K562 (cell line): ENCODE results near the gene PIKFYVE. TPM values are rescaled to one million over a fixed set of nuclear protein-coding genes. Genes with fewer than 3 reads are reported as not detected.

ENCODE experiments used
- ATAC-seq: fragments of 200-7000 bp; cut with Tn5 transposase; 3 replicates; pipeline ENCODE4 v1.9.1; 2020; ENCODE audit warnings: moderate library complexity
- BruUV-seq: library from RNA; stranded (reverse); fragments of 400-500 nt; replicated peaks from 2 replicates; lab custom pipeline; 2021; lab: Mats Ljungman, UMichigan
- CTCF ChIA-PET: fragments of 300-600 bp; formaldehyde crosslinking; extraction: SDS; loops from one replicate; lab custom pipeline; 2021; ENCODE audit warnings: low intra/inter-chr PET ratio; lab: Yijun Ruan, JAX
- POLR2A ChIA-PET: fragments of 300-600, 350-650 bp; sonication (Branson Sonifier 250); formaldehyde crosslinking; extraction: SDS; loops from one replicate; lab custom pipeline; 2021; ENCODE audit warnings: antibody characterized with exemption, inconsistent platforms; lab: Yijun Ruan, JAX
- DNase-seq, 4 experiments: peaks; one replicate each; pipeline versions ENCODE4 v3.0.0 to v3.0.0-alpha.2; 2011 to 2018; ENCODE audit warnings: low spot score in 3 of 4, mixed read lengths in 3 of 4; ENCODE audit errors: extremely low read depth in 1 of 4
- FAIRE-seq: peaks from 2 replicates; lab custom pipeline; 2011; peaks lifted over from hg19 to GRCh38; lab: Jason Lieb, UNC
- H2AFZ ChIP-seq: 2 replicates; pipeline ENCODE4 v1.6.0; 2011; ENCODE audit warnings: low read depth, low read length, control low read depth, inconsistent platforms
- H3K27ac ChIP-seq: fragments of 200-600 bp; 3 replicates; pipeline ENCODE4 v1.8.0; 2011; ENCODE audit warnings: low read depth, mild to moderate bottlenecking, control low read depth, inconsistent platforms, low read length, moderate library complexity, mixed read lengths; ENCODE audit errors: extremely low read depth
- H3K27me3 ChIP-seq, 2 experiments: fragments of 300-600 bp in 1 of 2; 2 replicates in 1 of 2; 3 replicates in 1 of 2; pipeline versions ENCODE4 v1.6.0 to v1.8.0; 2011; ENCODE audit warnings: inconsistent platforms in 2 of 2, low read length in 2 of 2, mild to moderate bottlenecking in 1 of 2, mixed read lengths in 1 of 2, moderate library complexity in 1 of 2; ENCODE audit not compliant: control insufficient read depth in 2 of 2, insufficient read depth in 2 of 2
- H3K36me3 ChIP-seq: fragments of 300-600 bp; 3 replicates; pipeline ENCODE4 v1.8.0; 2011; ENCODE audit warnings: mild to moderate bottlenecking, low read length, inconsistent platforms; ENCODE audit not compliant: control insufficient read depth, insufficient read depth
- H3K4me1 ChIP-seq, 2 experiments: fragments of 200-600 bp in 1 of 2; replicated peaks in 1 of 2; 2 replicates in 1 of 2; 3 replicates in 1 of 2; pipeline versions ENCODE4 v1.5.1 to v1.8.0; 2011; ENCODE audit warnings: inconsistent platforms in 2 of 2, low read length in 2 of 2, mild to moderate bottlenecking in 1 of 2, mixed read lengths in 1 of 2, moderate library complexity in 1 of 2; ENCODE audit not compliant: control insufficient read depth in 2 of 2, insufficient read depth in 2 of 2
- H3K4me2 ChIP-seq: 2 replicates; pipeline ENCODE4 v1.6.1; 2011; ENCODE audit warnings: low read length, control low read depth, inconsistent platforms, mixed read lengths; ENCODE audit not compliant: insufficient read depth
- H3K4me3 ChIP-seq: fragments of 200-600 bp; sonication (generic), shearing (Covaris generic); 2 replicates; pipeline ENCODE4 v1.5.1; 2016; ENCODE audit warnings: control low read depth, inconsistent platforms
- H3K79me2 ChIP-seq: fragments of 200-600 bp; 3 replicates; pipeline ENCODE4 v1.8.0; 2011; ENCODE audit warnings: low read length, inconsistent platforms; ENCODE audit not compliant: control insufficient read depth, insufficient read depth
- H3K9ac ChIP-seq, 2 experiments: 2 replicates each; pipeline versions ENCODE4 v1.6.0 to v1.6.1; 2011; ENCODE audit warnings: low read depth in 2 of 2, low read length in 2 of 2, control low read depth in 1 of 2, inconsistent platforms in 1 of 2, mild to moderate bottlenecking in 1 of 2, mixed read lengths in 1 of 2; ENCODE audit not compliant: insufficient read depth in 1 of 2
- H3K9me1 ChIP-seq: one replicate; pipeline ENCODE4 v1.6.0; 2011; ENCODE audit warnings: inconsistent platforms, mild to moderate bottlenecking, low read length, moderate library complexity; ENCODE audit not compliant: control insufficient read depth, insufficient read depth
- H3K9me3 ChIP-seq: replicated peaks from 2 replicates; pipeline ENCODE4 v1.5.1; 2011; ENCODE audit warnings: low read depth, low read length, inconsistent platforms; ENCODE audit not compliant: control insufficient read depth, insufficient read depth
- H4K20me1 ChIP-seq: replicated peaks from 2 replicates; pipeline ENCODE4 v1.6.1; 2011; ENCODE audit warnings: low read length, inconsistent platforms, mixed read lengths; ENCODE audit not compliant: control insufficient read depth, insufficient read depth
- C11orf30 ChIP-seq: fragments of 450-650 bp; IDR thresholded peaks from 2 replicates; pipeline ENCODE4 v1.6.1; 2016; ENCODE audit warnings: low read depth, mild to moderate bottlenecking
- MAFF ChIP-seq: IDR thresholded peaks from 2 replicates; pipeline ENCODE4 v1.6.1; 2012; ENCODE audit warnings: low read length, improper control_type of control experiment
- PCBP2 ChIP-seq: fragments of 200-400 bp; formaldehyde crosslinking; IDR thresholded peaks from 2 replicates; pipeline ENCODE4 v1.6.1; 2018; ENCODE audit warnings: low read length, low read depth, mild to moderate bottlenecking, moderate library complexity; ENCODE audit not compliant: poor library complexity, severe bottlenecking
- POLR3A ChIP-seq: IDR thresholded peaks from 2 replicates; pipeline ENCODE4 v1.6.1; 2011; ENCODE audit warnings: borderline replicate concordance, mild to moderate bottlenecking, moderate library complexity; ENCODE audit not compliant: insufficient read length, insufficient read depth; ENCODE audit errors: extremely low read depth
- SRSF7 ChIP-seq: fragments of 200-400 bp; formaldehyde crosslinking; optimal IDR thresholded peaks from 2 replicates; pipeline ENCODE3; 2017; ENCODE audit warnings: mild to moderate bottlenecking, low read depth, low read length
- TBL1XR1 ChIP-seq, 2 experiments: IDR thresholded peaks; 2 replicates each; pipeline ENCODE4 v1.6.1; 2012; ENCODE audit warnings: improper control_type of control experiment in 2 of 2, low read length in 2 of 2, mild to moderate bottlenecking in 1 of 2
- XRCC4 ChIP-seq: IDR thresholded peaks from one replicate; pipeline ENCODE4 v1.6.1; 2011; ENCODE audit not compliant: insufficient read depth, insufficient read length; ENCODE audit errors: extremely low read depth
- ZNF174 ChIP-seq: fragments of 250-450 bp; sonication (Bioruptor Pico); IDR thresholded peaks from 2 replicates; pipeline ENCODE4 v1.4.0; 2020; ENCODE audit warnings: mild to moderate bottlenecking
- ZNF217 ChIP-seq: sonication (generic); formaldehyde crosslinking; IDR thresholded peaks from 2 replicates; pipeline ENCODE4 v1.8.0; 2022; ENCODE audit warnings: mild to moderate bottlenecking, missing genetic modification reagents
- ZNF316 ChIP-seq: fragments of 450-650 bp; IDR thresholded peaks from 2 replicates; pipeline ENCODE4 v1.6.1; 2016
- ZNF589 ChIP-seq: fragments of 200-800 bp; sonication (Bioruptor generic); IDR thresholded peaks from 2 replicates; pipeline ENCODE4 v1.6.1; 2016; ENCODE audit warnings: low read depth, missing genetic modification characterization, missing compliant biosample characterization
- ZNF668 ChIP-seq: fragments of 250-450 bp; sonication (Bioruptor Pico); IDR thresholded peaks from 2 replicates; pipeline ENCODE4 v1.8.0; 2022; ENCODE audit warnings: mild to moderate bottlenecking, inconsistent platforms
- ZZZ3 ChIP-seq: fragments of 450-650 bp; IDR thresholded peaks from 2 replicates; pipeline ENCODE4 v1.6.1; 2016; ENCODE audit warnings: antibody characterized with exemption, mild to moderate bottlenecking, moderate library complexity
- WGBS: fragments of 100-300 bp; shearing (Covaris generic); methylation state at CpG from one replicate; pipeline ENCODE4 v1.1.6; 2016; ENCODE audit warnings: low coverage, mixed read lengths; ENCODE audit not compliant: insufficient coverage; ENCODE audit errors: missing lambda C conversion rate; 5-methylcytosine and 5-hydroxymethylcytosine counted together
- in situ Hi-C: fragments of 300-500 bp; cut with MboI; formaldehyde crosslinking; loops from 4 replicates; pipeline ENCODE4 v1.15.0; 2018; ENCODE audit warnings: inconsistent platforms, mixed read lengths
- intact Hi-C: fragments of 100-400 bp; cut with micrococcal nuclease; formaldehyde crosslinking; loops from 2 replicates; pipeline ENCODE4 v1.14.2; 2022
- polyA plus RNA-seq, 8 experiments: library from polyadenylated mRNA; depleted of rRNA in 4 of 8; stranded (reverse) in 5 of 8; unstranded in 3 of 8; fragments of >200 nt; fragmentation: Nextera tagmentation in 2 of 8; fragmentation: Illumina TruSeq in 1 of 8; extraction: Ambion mirVana in 2 of 8; extraction: Trizol in 1 of 8; gene quantifications; 2 replicates each; pipeline versions ENCODE4 v1.2.1 to v1.2.3, GENCODE V29; 2011 to 2014; ENCODE audit warnings: inconsistent platforms in 1 of 8, missing spikeins in 1 of 8
- total RNA-seq, 7 experiments: library from RNA; depleted of rRNA in 6 of 7; stranded (reverse); fragments of >200 nt in 6 of 7; fragmentation: Illumina TruSeq in 2 of 7; extraction: Trizol in 2 of 7; gene quantifications; 2 replicates each; pipeline versions ENCODE4 v1.2.1 to v1.2.3, GENCODE V29; 2011 to 2021; ENCODE audit warnings: low replicate concordance in 1 of 7

Gene PIKFYVE
- total and polyA plus RNA-seq, 9 of the 15 experiments (the other 6 are each of a cell fraction or from before 2014, with no cell fraction given) = 3.6 to 25.6 (median 16.7) TPM

DNA sequence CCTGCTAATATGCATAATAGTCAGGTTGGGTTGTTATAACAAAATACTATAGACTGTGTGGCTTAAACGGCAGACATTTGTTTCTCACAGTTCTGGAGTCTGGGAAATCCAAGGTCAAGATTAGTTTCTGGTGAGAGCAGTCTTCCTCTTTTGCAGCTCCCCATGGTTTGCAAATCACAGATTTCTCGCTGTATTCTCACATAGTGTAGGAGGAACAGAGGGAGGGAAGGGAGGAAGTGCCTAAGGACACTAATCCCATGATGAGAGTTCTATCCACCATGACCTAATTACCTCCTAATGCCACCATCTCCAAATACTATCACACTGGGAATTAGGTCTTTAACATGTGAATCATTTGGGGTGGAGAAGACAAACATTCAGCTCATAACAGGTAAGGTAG lies 120.5 kb downstream of the PIKFYVE start (continued):
- TF ChIP-seq PCBP2 = no peak

GRCh38 chr2:208389940-208390339 lies 123.9 kb downstream of the PIKFYVE start:
- no peak overlapping the region for H3K4me3 ChIP-seq
- no peaks in the 10 kb centered on the region for H3K27me3 ChIP-seq
- no peaks in the 10 kb centered on the region for H4K20me1 ChIP-seq
- no peaks in the 10 kb centered on the region for H3K4me1 ChIP-seq
- DNase-seq = no peak
- no peaks in the 10 kb centered on the region for H3K79me2 ChIP-seq
- H3K4me2 ChIP-seq = no peak overlapping the region
- H3K9me3 ChIP-seq = no peaks in the 10 kb centered on the region
- H3K9ac ChIP-seq = no peak overlapping the region
- H2AFZ ChIP-seq = no peak overlapping the region
- 0% methylated on average over 1 of the region's 3 CpGs for WGBS
- intact Hi-C loops (no loop called here), in situ Hi-C loops (loop anchor here (25.0 kb wide), 1 partner anchor 1797 kb away; no protein-coding TSS in a partner anchor)
- ChIA-PET CTCF (no interaction called here), POLR2A (no interaction called here)
- no peak overlapping the region for H3K27ac ChIP-seq
- no peaks in the 10 kb centered on the region for H3K9me1 ChIP-seq
- ATAC-seq = no peak
- BruUV-seq = no TSS peak
- H3K36me3 ChIP-seq = no peaks in the 10 kb centered on the region
- no peak for FAIRE-seq
- TF ChIP-seq ZNF217 (CRISPR knock-in tag) (no peak), XRCC4 (no peak), MAFF (peak; percentile 44; the same call in 1 of the 2 replicates), ZNF589 (CRISPR knock-in tag) (no peak), ZNF668 (CRISPR knock-in tag) (no peak), ZZZ3 (no peak), POLR3A (no peak), TBL1XR1 (IDR thresholded peaks at IDR 0.05; ENCODE audit: low read length in 2 of 2) (no peak), SRSF7 (no peak), ZNF174 (CRISPR knock-in tag) (no peak), ZNF316 (peak; percentile 57), C11orf30 (peak; percentile 16; the same call in 1 of the 2 replicates)
